ENCODE measurements around the gene C1orf198.
"Not testable (repeated sequence)": the region's sequence is repeated elsewhere in the genome, so short reads cannot be mapped to it uniquely, and the experiment has no call there.

Gene C1orf198

DNA sequence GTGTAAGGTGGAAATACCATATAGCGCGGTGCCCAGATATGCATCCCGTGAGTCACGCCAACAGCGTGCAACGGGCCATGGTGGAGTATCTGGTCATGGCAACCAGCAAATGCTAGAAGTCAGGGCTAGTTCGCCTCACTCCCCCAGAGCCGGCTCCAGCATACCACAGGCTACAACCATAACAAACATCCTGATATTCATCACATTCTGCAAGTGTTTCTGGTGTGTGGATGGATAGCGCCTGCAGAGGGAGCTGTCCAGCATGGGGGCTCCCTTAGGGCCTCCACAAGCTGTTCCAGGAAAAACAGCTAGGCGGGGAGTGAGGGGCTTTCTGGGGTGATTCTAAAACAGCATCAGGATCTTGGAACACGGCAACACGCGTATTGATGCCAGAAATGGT is 6.8 kb downstream of the C1orf198 start:
- no peak for DNase-seq (ENCODE audit: low read depth in 2 of 2, low spot score in 1 of 2)

GRCh38 chr1:230860617-230861384 is 7.5 kb downstream of the C1orf198 start:
- no peak for DNase-seq (ENCODE audit: low read depth in 2 of 2, low spot score in 1 of 2)

GRCh38 chr1:230858918-230859729 is 9.2 kb downstream of the C1orf198 start:
- no peak for DNase-seq (ENCODE audit: low read depth in 2 of 2, low spot score in 1 of 2)

DNA sequence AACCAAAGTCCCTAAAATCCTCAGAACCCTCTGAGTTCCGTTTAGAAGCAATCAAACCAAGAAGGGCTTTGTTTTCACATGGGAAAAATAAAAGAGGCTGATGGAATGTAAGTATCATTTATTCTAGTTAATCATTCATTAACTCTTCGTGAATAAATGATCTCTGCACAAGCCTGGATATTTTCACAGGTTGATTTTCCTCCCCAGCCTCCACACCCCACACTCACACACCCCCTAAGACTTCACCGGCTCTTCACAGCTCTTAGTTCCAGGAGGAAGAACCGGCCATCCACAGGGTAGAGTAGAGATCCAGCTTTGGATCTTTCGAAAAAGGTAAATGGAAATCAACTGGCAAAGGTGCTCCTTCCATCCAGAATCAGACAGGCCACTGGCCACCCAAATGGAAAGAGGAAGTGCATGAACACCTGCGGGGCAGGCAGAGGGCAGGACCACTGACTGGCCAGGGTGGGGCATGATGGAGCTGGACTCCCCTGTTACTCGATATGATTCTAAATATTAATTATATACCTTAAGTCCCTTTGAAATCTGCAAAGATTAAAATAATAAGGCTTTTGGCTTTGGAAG is 10.0 kb downstream of the C1orf198 start:
- DNase-seq (ENCODE audit: low read depth in 2 of 2, low spot score in 1 of 2), result no peak

DNA sequence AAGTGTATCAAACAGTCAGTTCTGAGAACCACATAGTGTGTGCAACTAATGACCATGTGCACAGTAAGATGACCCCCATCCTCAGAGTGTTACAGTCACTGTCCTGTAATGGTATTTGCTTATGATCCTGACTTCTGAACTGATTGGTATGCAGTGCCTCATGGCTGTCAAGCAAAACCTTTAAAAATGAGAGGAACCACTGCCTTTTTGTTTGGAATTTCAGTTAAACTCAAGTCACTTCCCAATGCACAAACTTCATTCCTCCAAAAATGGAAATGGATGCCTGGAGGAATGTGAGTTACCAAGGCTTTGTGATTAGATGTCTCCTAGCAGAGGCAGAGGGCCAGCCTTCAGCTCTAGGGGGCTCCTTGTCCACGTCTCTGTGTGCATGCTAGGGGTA is 10.5 kb downstream of the C1orf198 start:
- DNase-seq (ENCODE audit: low read depth in 2 of 2, low spot score in 1 of 2), result no peak

DNA sequence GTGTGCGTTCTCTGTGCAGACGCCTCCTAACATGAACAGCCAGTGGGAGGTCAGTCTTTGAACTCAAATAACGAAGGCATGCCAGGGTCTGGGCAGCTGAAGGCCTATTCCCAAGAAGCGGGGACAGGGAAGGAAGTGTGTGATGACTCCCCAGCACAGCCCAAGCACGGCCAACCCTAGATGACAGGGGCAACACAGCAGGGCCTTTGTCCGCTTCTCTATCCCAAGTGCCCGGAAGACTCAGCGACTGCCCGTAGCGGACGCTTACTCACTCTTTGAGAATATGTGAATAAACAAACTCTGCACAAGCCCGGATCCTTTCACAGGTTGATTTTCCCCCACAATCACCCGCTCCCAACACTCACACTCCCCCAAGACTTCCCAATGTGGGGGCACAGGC is 11.2 kb downstream of the C1orf198 start:
- no peak for DNase-seq (ENCODE audit: low read depth in 2 of 2, low spot score in 1 of 2)

DNA sequence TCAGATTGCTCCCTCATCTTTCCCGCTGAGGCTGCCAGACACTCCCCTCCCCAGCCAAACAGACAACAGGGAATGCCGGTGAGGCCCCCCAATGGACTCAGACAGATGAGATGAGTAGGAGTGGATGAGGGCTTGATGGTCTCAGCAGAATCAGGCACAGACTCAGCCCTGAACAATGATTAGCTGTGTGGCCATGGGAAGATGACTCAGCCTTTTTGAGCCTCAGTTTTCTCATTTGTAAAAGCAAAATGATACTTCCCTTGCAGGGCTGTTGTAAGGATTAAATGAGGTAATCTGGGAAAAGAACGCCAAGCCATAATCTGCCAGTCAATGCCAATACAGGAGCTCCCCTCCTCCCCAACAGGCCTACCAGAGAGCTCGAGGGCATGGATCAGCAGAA is 12.4 kb downstream of the C1orf198 start:
- no peak for DNase-seq (ENCODE audit: low read depth in 2 of 2, low spot score in 1 of 2)

DNA sequence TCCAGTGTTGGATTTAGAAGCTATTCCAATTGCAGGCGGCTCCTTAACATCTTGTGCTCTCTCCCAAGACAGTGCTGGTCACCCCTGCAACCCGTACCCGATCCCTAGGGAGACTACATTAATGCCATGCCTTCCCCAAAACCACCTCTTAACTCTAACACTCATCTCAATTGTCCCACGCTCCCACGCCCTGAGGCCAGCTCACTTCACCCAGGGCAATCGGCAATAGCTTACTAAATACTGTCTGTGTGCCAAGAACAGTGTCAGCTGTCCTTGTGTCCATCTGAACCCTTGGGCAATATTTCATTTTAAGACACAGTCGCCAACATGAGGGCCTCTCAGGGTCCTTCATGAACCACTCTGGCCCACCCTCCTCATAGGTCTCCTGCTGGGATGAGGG is 13.9 kb downstream of the C1orf198 start:
- no peak for DNase-seq (ENCODE audit: low read depth in 2 of 2, low spot score in 1 of 2)

DNA sequence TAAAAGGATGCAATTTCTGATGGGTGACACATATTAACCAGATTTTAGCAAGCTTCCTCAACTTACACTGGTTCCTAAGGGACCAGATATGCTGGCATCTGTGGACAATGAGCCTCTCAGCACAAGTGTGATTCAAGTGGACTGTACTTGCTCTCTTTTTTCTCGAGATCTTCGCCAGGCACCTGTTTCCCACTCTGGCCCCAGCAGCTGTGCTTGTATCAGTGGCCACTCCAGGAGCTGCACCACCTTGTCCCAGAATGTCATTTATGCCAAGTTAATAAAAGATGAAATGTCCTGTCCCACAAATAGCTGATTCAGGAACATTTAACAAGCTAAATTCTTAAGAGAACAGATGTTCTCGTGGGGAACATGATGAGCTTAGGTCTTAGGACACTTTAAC is 14.6 kb downstream of the C1orf198 start:
- DNase-seq (ENCODE audit: low read depth in 2 of 2, low spot score in 1 of 2), result no peak

- no peak for DNase-seq (ENCODE audit: low read depth in 2 of 2, low spot score in 1 of 2)
Measured at GRCh38 chr1:230852959-230853358, 15.4 kb downstream of the C1orf198 start.

DNA sequence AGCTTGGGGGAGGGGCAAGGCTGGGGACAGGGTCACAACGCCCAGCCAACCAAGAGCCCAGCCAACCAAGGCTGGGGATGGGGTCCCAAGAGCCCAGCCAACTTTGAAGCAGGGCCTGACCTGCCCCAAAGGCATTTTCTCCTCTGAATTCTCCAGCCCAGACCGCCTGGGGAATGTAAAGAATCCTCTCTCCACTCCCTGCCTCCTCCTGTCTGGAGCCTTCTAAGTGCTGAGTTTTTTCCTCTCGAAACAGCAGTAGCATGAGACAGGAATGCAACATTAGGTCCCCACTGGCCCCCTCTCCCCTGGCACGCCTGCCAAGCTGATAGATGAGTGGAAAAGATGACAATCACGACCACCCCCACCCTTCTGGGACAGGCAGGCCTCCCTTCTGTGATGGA is 17.0 kb downstream of the C1orf198 start:
- no peak for DNase-seq (ENCODE audit: low read depth in 2 of 2, low spot score in 1 of 2)

DNA sequence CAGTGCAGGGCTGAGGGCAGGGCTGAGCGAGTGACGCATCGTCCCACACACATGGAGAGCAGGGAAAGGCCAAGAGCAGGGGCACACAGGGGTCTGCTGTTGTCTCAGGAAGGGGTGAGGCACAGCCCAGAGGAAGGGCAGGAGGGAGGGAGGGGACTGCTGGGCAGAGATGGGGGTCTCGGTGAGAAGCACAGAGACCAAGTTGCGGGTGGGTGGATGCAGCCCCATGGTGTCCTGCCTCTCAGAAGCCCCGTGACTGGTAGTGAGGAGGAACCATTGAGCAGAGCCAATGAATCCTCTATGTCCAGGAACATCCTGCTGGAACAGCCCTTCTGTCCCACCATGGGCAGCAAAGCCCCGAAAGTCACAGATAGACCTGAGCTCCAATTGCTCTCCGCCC is 17.8 kb downstream of the C1orf198 start:
- DNase-seq (ENCODE audit: low read depth in 2 of 2, low spot score in 1 of 2), result no peak

DNA sequence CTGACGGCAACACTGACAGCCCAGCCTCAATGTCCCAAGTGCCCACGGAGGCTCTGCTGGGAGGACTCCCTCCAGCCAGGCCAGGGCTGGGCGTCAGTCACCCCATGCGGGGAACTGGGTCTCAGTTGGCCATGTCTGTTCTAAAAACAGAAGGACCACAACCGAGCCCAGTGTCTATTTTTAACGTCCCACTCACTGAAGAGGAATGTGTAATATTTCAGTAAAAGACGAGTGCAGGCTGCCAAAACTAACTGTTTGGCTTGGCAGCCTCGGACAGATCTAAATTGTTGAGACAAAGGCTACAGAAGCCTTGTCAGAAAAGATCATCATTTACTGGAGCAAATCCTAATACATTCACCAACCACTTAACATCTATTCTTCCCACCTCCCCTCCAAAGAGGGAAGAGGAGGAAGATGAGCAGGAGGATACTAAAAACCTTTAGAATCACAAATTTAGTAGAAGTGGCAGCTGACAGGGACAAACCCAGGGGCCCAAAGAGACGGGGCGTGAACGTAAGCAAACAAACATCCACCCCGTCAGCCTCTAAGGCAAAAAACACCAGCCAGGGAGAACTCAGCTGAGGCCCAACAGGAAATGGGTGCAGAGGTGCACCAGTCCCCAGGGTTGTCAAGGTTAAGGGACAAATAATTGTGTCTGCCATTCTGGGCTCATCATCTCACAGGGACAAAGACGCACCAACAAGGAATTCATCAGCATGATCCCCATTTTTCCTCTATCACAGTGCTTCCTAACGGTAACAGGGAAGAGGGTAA is 18.7 kb downstream of the C1orf198 start:
- DNase-seq (ENCODE audit: low read depth in 2 of 2, low spot score in 1 of 2), result no peak

GRCh38 chr1:230848235-230848634 is 20.1 kb downstream of the C1orf198 start:
- no peak for DNase-seq (ENCODE audit: low read depth in 2 of 2, low spot score in 1 of 2)

DNA sequence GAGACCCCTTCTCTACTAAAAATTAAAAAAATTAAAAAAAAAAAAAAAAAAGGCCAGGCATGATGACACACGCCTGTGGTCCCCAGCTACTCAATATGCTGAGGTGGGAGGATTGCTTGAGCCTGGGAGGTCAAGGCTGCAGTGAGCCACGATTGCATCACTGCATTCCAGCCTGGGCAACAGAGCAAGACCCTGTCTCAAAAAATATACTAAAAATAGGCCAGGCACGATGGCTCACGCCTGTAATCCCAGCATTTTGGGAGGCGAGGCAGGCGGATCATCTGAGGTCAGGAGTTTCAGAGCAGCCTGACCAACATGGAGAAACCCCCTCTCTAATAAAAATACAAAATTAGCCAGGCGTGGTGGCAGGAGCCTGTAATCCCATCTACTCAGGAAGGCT is 23.1 kb downstream of the C1orf198 start:
- DNase-seq (ENCODE audit: low read depth in 2 of 2, low spot score in 1 of 2), result not testable (repeated sequence)

DNA sequence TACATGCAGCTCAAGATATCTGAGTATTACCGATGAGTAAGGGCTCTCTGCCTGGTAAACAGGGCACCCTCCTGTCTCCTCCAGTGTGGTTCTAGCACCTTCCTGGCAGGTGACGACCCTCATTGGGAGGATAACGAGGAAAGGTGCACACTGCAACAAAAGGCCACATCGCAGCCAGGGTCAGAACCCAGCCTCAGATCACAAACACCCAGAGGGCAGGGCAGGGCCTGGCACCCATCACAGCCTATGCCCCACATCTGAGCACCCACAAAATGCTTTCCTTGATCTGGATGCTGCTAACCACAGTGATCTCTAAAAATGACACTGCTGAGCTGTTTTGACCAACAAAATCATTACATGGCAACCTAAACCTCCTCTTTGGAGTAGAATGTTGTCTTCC is 23.8 kb downstream of the C1orf198 start:
- no peak for DNase-seq (ENCODE audit: low read depth in 2 of 2, low spot score in 1 of 2)

- no peak for DNase-seq (ENCODE audit: low read depth in 2 of 2, low spot score in 1 of 2)
Measured at GRCh38 chr1:230843503-230844309, 24.6 kb downstream of the C1orf198 start.

DNA sequence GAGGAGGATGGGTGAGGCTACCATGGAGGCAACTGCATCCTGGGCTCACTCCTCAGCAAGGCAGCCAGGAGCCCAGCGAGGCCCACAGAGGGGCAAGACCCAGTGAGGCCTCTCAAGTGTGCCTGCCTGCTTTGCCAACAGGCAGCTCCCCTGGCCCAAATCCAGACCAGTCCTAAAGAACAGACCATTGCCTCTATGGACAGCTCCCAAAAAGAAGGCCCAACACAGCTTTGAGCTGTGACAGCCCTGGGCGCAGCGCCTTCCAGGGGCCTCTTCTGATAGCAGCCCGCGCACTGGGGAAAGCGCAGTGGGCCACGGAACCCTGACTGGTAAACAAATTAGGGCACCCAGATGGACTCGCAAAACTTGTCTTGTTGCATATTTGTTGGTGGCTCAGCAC is 25.5 kb downstream of the C1orf198 start:
- DNase-seq (ENCODE audit: low read depth in 2 of 2, low spot score in 1 of 2), result no peak

DNA sequence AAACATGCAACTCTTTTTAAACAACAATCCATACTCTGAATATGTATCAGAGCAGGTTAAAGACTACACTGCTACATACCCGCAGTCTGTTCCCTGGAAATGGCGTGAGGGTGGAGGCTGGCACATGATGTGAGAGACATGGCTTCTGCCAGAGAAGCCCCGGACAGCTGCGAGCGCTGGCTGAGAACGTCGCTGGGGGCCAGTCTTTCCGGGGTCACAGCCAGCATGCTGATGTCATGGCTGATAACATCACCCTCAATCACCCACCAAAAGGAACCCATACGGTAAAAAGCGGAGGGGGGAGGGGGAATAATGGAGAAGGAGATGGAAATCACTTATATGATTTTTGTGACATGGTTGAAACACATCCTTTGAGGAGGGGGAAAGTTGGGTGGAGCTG is 29.1 kb downstream of the C1orf198 start:
- DNase-seq (ENCODE audit: low read depth in 2 of 2, low spot score in 1 of 2), result no peak

DNA sequence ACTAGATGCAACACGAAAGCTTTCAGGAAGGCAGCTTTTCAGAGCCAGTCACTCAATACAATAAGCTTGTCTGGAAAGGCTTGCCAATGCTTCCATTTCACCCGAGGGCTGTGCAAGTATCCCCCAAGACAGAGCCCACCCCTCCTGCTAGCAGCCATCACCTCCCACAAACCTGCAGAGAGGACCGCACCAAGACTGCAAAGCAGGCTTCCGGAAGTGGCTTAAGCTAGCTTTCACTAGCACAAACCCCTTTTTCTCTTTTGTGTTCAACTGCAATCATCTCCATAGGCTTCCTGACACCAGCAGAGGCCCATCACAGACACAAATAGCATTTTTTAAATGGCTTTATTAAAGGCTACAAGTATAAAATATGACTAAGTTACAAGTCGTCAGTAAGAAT is 31.5 kb downstream of the C1orf198 start:
- no peak for DNase-seq (ENCODE audit: low read depth in 2 of 2, low spot score in 1 of 2)

DNA sequence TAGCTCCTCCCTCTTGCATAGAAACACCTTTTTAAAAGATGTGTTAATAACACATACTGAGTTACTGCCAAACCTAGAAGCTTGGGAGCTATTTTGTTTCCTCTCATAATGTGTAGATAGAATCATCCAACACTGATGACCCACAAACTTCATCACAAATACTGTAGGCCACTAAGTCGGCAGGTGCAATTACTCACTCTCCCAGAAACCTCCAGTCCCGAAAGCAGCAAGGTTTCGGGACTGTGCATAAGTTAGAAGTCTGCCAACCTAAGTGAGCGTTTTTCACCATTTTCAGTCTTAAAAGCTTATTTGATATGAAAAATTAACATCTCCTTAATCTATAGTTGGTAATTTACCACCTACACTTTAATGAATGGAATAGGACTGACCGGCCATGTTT is 32.0 kb downstream of the C1orf198 start:
- DNase-seq (ENCODE audit: low read depth in 2 of 2, low spot score in 1 of 2), result no peak
